Hepatocyte (in vitro differentiated cells): ENCODE results near the gene VPS9D1. TPM values are rescaled to one million over a fixed set of nuclear protein-coding genes. Genes with fewer than 3 reads are reported as not detected.
"Not testable (repeated sequence)": the region's sequence is repeated elsewhere in the genome, so short reads cannot be mapped to it uniquely, and the experiment has no call there.

Experiments
- DNase-seq: peaks from one replicate; pipeline ENCODE4 v3.0.0-alpha.2; 2016; ENCODE audit warnings: low spot score
- H2AFZ ChIP-seq: fragments of 200-600 bp; sonication (generic); 2 replicates; pipeline ENCODE4 v1.6.0; 2016; ENCODE audit warnings: antibody characterized with exemption, mild to moderate bottlenecking
- H3K27ac ChIP-seq: fragments of 200-600 bp; sonication (generic); 2 replicates; pipeline ENCODE4 v1.5.1; 2016; ENCODE audit warnings: mild to moderate bottlenecking
- H3K27me3 ChIP-seq: fragments of 200-600 bp; sonication (generic); 2 replicates; pipeline ENCODE4 v1.6.1; 2016
- H3K36me3 ChIP-seq: fragments of 200-600 bp; sonication (generic); replicated peaks from 2 replicates; pipeline ENCODE4 v1.5.1; 2016; ENCODE audit warnings: low read depth; ENCODE audit not compliant: insufficient read depth
- H3K4me1 ChIP-seq: fragments of 200-600 bp; sonication (generic); 2 replicates; pipeline ENCODE4 v1.5.1; 2016; ENCODE audit warnings: mild to moderate bottlenecking, moderate library complexity; ENCODE audit not compliant: insufficient read depth
- H3K4me2 ChIP-seq: fragments of 200-600 bp; sonication (generic); 2 replicates; pipeline ENCODE4 v1.6.0; 2016
- H3K4me3 ChIP-seq: fragments of 200-600 bp; sonication (generic); 2 replicates; pipeline ENCODE4 v1.5.1; 2016; ENCODE audit warnings: mild to moderate bottlenecking
- H3K79me2 ChIP-seq: fragments of 200-600 bp; sonication (generic); 2 replicates; pipeline ENCODE4 v1.6.0; 2017; ENCODE audit warnings: mild to moderate bottlenecking
- H3K9me2 ChIP-seq: fragments of 200-600 bp; sonication (generic); replicated peaks from 2 replicates; pipeline ENCODE4 v1.6.0; 2017; ENCODE audit warnings: mild to moderate bottlenecking; ENCODE audit not compliant: insufficient read depth
- H3K9me3 ChIP-seq: fragments of 200-600 bp; sonication (generic); 2 replicates; pipeline ENCODE4 v1.5.1; 2016; ENCODE audit warnings: low read depth, mild to moderate bottlenecking
- H4K20me1 ChIP-seq: fragments of 200-600 bp; sonication (generic); 2 replicates; pipeline ENCODE4 v1.6.0; 2016; ENCODE audit warnings: mild to moderate bottlenecking; ENCODE audit not compliant: insufficient read depth, poor library complexity, severe bottlenecking
- EZH2 ChIP-seq: fragments of 200-600 bp; sonication (generic); IDR thresholded peaks from 2 replicates; pipeline ENCODE4 v1.6.1; 2016; ENCODE audit warnings: antibody characterized with exemption, mild to moderate bottlenecking, borderline replicate concordance
- EZH2phosphoT487 ChIP-seq: fragments of 200-600 bp; sonication (generic); IDR thresholded peaks from one replicate; pipeline ENCODE4 v1.6.1; 2018; ENCODE audit warnings: antibody characterized with exemption, mild to moderate bottlenecking, low read depth, moderate library complexity; ENCODE audit not compliant: unreplicated experiment, severe bottlenecking
- WGBS: methylation state at CpG from one replicate; pipeline ENCODE4 v1.1.6; 2016; ENCODE audit warnings: low lambda C conversion rate; ENCODE audit errors: missing lambda C conversion rate; 5-methylcytosine and 5-hydroxymethylcytosine counted together
- polyA plus RNA-seq: library from polyadenylated mRNA; unstranded; fragments of >200 nt; fragmentation: Nextera tagmentation; extraction: Ambion mirVana; gene quantifications from 2 replicates; pipeline ENCODE4 v1.2.1, GENCODE V29; 2016
- total RNA-seq: library from RNA; depleted of rRNA; stranded (reverse); fragments of >200 nt; gene quantifications from 2 replicates; pipeline ENCODE4 v1.2.3, GENCODE V29; 2014
- TF ChIP-seq, protein P1 (sequence below): fragments of 200-600 bp; sonication (generic); IDR thresholded peaks from 2 replicates; pipeline ENCODE4 v1.5.1; 2016; ENCODE audit warnings: antibody characterized with exemption, mild to moderate bottlenecking; ENCODE audit not compliant: poor library complexity

Gene VPS9D1
- total and polyA plus RNA-seq, 2 experiments from 2014 or later, result 13.8 to 25.5 TPM

DNA sequence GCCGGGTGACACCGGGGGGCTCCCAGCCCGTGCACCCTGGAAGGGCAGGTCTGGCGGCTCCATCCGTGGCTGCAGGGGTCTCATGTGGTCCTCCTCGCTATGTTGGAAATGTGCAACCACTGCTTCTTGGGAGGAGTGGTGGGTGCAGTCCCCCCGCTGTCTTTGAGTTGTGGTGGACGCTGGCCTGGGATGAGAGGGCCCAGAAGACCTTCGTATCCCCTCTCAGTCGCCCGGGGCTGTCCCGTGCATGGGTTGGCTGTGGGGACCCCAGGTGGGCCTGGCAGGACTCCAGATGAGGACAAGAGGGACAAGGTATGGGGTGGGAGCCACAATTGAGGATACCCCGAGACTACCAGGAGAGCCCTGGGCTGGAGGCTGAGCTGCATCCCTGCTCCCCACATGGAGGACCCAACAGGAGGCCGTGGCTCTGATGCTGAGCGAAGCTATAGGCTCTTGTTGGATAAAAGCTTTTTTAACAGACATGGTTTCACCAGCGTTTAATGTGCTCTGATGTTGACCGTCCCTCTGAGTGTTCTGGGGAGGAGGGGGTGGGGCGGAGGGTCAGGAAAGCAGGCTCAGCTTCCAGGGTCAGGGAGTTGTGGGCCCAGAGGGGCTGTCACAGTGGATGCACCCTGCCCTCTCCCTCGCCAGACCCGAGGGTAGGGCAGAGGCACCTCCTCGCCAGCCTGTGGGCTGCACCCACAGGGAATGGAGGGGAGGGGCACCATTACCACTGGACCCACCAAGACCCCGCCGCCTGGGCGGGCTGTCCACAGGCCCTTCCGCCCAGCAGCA, 24.6 kb downstream of the VPS9D1 start:
- TF ChIP-seq, protein P1, sequence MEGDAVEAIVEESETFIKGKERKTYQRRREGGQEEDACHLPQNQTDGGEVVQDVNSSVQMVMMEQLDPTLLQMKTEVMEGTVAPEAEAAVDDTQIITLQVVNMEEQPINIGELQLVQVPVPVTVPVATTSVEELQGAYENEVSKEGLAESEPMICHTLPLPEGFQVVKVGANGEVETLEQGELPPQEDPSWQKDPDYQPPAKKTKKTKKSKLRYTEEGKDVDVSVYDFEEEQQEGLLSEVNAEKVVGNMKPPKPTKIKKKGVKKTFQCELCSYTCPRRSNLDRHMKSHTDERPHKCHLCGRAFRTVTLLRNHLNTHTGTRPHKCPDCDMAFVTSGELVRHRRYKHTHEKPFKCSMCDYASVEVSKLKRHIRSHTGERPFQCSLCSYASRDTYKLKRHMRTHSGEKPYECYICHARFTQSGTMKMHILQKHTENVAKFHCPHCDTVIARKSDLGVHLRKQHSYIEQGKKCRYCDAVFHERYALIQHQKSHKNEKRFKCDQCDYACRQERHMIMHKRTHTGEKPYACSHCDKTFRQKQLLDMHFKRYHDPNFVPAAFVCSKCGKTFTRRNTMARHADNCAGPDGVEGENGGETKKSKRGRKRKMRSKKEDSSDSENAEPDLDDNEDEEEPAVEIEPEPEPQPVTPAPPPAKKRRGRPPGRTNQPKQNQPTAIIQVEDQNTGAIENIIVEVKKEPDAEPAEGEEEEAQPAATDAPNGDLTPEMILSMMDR, result no peak
- TF ChIP-seq EZH2 (no peak), EZH2phosphoT487 (no peak)
- Histone ChIP-seq H3K36me3 (no peaks in the 10 kb centered on the region), H3K9me3 (no peaks in the 10 kb centered on the region), H4K20me1 (peaks cover 9% of the 10 kb centered on the region), H3K4me3 (no peak overlapping the region), H3K4me1 (peaks cover 10% of the 10 kb centered on the region), H3K4me2 (no peak overlapping the region), H2AFZ (no peak overlapping the region), H3K27me3 (no peaks in the 10 kb centered on the region), H3K27ac (no peak overlapping the region), H3K79me2 (peaks cover 5% of the 10 kb centered on the region), H3K9me2 (no peaks in the 10 kb centered on the region)
- peak; percentile 10 for DNase-seq
- 84% methylated on average over 22 of the region's 25 CpGs for WGBS

DNA sequence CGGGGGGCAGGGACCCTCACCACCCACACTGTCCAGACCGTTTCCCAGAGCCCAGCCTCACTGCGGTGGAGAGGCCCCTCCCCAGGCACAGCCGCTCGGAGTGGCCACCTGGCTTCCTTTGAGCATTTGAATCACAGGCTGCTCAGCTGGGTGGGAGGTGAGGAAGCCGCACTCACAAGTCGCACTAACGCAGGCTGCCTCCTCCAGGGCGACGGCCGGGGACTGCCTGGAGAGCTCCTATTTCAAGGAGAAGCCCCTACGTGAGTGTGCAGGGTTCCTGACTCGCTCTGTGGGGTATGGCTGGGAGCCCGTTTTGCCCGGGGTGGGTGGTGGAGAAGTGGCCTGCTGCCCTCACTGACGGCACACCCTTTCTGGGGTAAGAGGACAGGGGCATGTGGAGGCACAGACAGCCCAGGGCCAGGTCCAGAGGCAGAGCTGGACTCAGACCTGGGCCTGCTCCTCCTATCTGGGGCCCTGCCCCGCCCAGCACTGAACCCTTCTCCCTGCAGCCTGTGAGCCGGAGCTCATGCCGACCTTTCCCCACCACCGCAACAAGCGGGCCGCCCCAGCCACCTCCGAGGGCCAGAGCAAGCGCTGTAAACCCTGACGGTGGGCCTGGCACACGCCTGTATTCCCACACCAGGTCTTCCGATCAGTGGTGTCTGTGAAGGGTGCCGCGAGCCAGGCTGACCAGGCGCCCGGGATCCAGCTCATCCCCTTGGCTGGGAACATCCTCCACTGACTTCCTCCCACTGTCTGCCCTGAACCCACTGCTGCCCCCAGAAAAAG, 25.4 kb downstream of the VPS9D1 start:
- no peak overlapping the region for H3K4me3 ChIP-seq
- H3K79me2 ChIP-seq, result peaks cover 6% of the 10 kb centered on the region
- H3K4me1 ChIP-seq, result peaks cover 5% of the 10 kb centered on the region
- no peak overlapping the region for H3K27ac ChIP-seq
- H3K9me2 ChIP-seq, result no peaks in the 10 kb centered on the region
- TF ChIP-seq EZH2, result no peak
- no peak for TF ChIP-seq EZH2phosphoT487
- TF ChIP-seq, protein P1, result no peak
- no peaks in the 10 kb centered on the region for H3K27me3 ChIP-seq
- no peaks in the 10 kb centered on the region for H3K9me3 ChIP-seq
- H3K36me3 ChIP-seq, result no peaks in the 10 kb centered on the region
- DNase-seq, result peak; percentile 11
- no peak overlapping the region for H2AFZ ChIP-seq
- H3K4me2 ChIP-seq, result no peak overlapping the region
- WGBS, result 92% methylated on average over 30 of the region's 31 CpGs
- H4K20me1 ChIP-seq, result peaks cover 9% of the 10 kb centered on the region

DNA sequence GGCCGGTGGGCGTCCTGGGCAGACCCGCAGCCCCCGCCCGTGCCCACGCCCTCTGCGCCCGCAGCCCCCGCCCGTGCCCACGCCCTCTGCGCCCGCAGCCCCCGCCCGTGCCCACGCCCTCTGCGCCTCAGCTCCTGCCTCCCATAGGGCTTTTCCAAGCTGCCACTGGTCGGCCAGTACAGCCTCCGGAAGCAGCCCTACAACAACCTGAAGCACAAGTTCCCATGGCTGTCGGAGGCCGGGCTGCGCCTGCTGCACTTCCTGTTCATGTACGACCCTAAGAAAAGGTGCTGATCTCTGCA, 26.0 kb downstream of the VPS9D1 start:
- H3K4me3 ChIP-seq, H3K4me2 ChIP-seq, H3K36me3 ChIP-seq, H3K9me2 ChIP-seq, H3K4me1 ChIP-seq, H2AFZ ChIP-seq, H3K9me3 ChIP-seq, H3K27me3 ChIP-seq, H3K27ac ChIP-seq, DNase-seq, H4K20me1 ChIP-seq: not testable (repeated sequence)
- 92% methylated on average over 11 of the region's 23 CpGs for WGBS
- peaks cover 12% of the 10 kb centered on the region for H3K79me2 ChIP-seq
